Stimulated activated CD8-positive, alpha-beta memory T cell treated with anti-CD3 and anti-CD28 coated beads, Interleukin-4, amount 100 ng/mL, for 48 hours (primary cell): ENCODE measurements around the gene KCNE4.

Source experiments
- DNase-seq: peaks from one replicate; pipeline ENCODE4 v3.0.0-alpha.2; 2020

KCNE4 gene

GRCh38 chr2:223041527-223042109 lies 10.4 kb upstream of the KCNE4 start:
- DNase-seq: no peak

GRCh38 chr2:223042284-223042683 lies 9.7 kb upstream of the KCNE4 start:
- DNase-seq: no peak

- no peak for DNase-seq
Observed at GRCh38 chr2:223042704-223043118, 9.3 kb upstream of the KCNE4 start.

GRCh38 chr2:223043164-223043941 lies 8.6 kb upstream of the KCNE4 start:
- DNase-seq: no peak

- DNase-seq: no peak
Observed at GRCh38 chr2:223044092-223044836, 7.7 kb upstream of the KCNE4 start.

GRCh38 chr2:223044916-223045700 lies 6.9 kb upstream of the KCNE4 start:
- DNase-seq: no peak

GRCh38 chr2:223046470-223047040 lies 5.4 kb upstream of the KCNE4 start:
- DNase-seq: no peak

- DNase-seq: no peak
Observed at GRCh38 chr2:223047260-223047761, 4.7 kb upstream of the KCNE4 start.

GRCh38 chr2:223048519-223048918 lies 3.5 kb upstream of the KCNE4 start:
- DNase-seq: no peak

- DNase-seq: no peak
Observed at GRCh38 chr2:223049356-223049755, 2.6 kb upstream of the KCNE4 start.

GRCh38 chr2:223050188-223050587 lies 1.8 kb upstream of the KCNE4 start:
- DNase-seq: no peak

- DNase-seq: no peak
Observed at GRCh38 chr2:223050900-223051504, 988 bp upstream of the KCNE4 start.

GRCh38 chr2:223052548-223053483 lies 826 bp downstream of the KCNE4 start:
- DNase-seq: no peak

- DNase-seq: no peak
Observed at GRCh38 chr2:223053484-223054192, 1.6 kb downstream of the KCNE4 start.

- no peak for DNase-seq
Observed at GRCh38 chr2:223054193-223054781, 2.3 kb downstream of the KCNE4 start.

GRCh38 chr2:223055140-223055539 lies 3.1 kb downstream of the KCNE4 start:
- no peak for DNase-seq

- no peak for DNase-seq
Observed at GRCh38 chr2:223055836-223056235, 3.8 kb downstream of the KCNE4 start.

- no peak for DNase-seq
Observed at GRCh38 chr2:223056701-223057418, 4.9 kb downstream of the KCNE4 start.

GRCh38 chr2:223057569-223057968 lies 5.6 kb downstream of the KCNE4 start:
- no peak for DNase-seq
